GM21786 (cell line): Measurements from ENCODE around the gene MIER2.
"Not testable (repeated sequence)": the region's sequence is repeated elsewhere in the genome, so short reads cannot be mapped to it uniquely, and the experiment has no call there.

Experiments used
- ATAC-seq: cut with Tn5 transposase; IDR thresholded peaks from one replicate; pipeline ENCODE4 v1.9.1; 2021; ENCODE audit not compliant: unreplicated experiment

MIER2 gene

DNA sequence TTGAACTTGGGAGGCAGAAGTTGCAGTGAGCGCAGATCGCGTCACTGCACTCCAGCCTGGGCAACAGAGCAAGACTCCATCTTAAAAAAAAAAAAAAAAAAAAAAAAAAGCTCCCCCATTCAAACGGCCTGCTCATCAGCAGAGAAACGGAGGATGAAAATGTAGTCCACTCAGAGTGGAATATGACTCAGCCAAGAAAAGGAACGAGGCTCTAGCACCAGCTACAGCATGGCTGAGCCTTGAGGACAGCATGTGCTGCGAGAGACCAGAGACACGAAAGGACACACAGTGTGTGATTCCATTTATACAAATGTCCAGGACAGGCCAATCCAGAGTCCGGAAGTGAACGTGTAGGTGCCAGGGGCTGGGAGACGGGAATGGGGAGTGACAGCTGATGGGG, 18.1 kb upstream of the MIER2 start:
- no peak for ATAC-seq

GRCh38 chr19:362154-362553, 17.6 kb upstream of the MIER2 start:
- ATAC-seq = no peak

DNA sequence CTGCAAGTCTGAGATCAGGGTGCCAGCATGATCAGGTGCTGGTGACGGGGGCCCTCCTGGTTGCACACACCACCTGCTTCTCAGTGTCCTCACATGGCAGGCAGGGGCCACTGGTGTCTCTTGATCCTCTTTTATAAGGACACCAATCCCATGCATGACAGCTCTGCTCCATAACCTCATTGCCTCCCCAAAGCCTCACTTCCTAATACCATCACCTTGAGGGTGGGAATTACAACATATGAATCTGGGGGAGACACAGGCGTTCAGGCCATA, 15.0 kb upstream of the MIER2 start:
- no peak for ATAC-seq

- ATAC-seq = not testable (repeated sequence)
Measured at GRCh38 chr19:355536-355935, 10.9 kb upstream of the MIER2 start.

- no peak for ATAC-seq
Measured at GRCh38 chr19:355134-355533, 10.5 kb upstream of the MIER2 start.

GRCh38 chr19:351976-352625, 7.5 kb upstream of the MIER2 start:
- ATAC-seq = no peak

DNA sequence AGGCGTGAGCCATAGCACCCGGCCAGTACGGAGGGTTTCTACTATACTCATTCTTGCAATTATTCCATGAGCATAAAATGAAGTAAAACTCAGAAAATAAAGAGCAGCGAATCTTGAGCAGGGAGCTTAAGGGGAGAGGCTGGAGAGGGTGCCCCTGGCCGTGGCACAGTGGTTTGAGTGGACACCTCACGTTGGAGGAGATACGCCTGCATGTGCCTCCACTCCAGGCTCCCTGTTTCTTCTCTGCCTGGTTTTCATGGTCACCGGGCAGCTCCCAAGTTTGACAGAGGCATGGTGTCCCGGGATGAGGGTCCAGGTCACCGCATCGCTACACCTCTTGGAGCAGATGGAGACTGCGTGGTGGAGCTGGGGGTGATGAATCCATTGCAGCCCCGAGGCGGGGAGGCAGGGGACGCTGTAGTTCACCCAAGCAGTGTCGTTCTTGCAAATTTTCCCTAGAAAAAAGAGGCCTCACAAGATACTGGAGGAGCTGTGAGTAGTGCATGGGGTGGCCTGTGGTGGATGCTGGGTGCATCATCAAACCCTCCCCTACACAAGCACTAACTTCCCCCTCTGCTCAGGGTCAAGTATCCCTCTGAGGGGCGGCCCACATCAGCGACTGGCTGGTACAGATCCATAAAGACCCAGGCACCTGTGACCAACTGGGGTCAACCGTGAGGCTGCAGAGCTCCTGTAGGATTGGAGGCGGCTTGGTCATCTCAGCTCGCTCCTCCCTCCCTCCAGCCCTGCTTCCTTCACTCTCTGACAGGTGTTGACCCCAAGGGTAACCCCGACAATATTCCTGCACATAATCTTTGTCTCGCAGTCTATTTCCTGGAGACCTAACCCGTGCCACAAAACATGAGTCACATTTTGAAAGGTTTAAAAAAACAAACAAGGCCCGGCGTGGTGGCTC, 3.6 kb upstream of the MIER2 start:
- no peak for ATAC-seq

DNA sequence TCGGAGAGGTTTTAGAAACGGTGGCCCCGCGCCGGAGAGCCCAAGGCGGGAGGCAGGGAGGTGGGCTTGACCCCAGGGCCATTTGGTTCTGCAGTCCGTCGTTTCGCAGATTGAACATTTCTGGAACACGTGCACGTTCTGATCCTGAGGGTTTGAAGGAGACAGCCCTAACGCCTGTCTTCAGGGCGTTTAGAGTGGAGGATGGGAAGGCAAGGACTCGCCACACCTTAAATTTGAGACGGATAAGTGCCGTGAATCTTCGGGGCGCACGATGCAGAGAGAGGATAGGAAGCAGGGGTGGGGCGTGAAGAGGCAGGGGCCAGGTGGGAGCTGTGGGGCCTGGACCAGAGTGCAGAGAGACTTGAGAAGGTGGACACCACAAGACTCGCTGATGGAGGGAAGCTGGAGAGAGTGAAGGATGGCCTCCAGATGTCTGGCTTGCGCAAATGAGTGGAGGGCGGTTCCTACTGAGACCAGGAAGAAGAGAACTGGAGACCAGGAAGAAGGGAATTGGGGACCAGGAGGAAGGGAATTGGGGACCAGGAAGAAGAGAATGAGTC, 804 bp upstream of the MIER2 start:
- no peak for ATAC-seq

- ATAC-seq = peak; percentile 18
Measured at GRCh38 chr19:343941-344624, 513 bp downstream of the MIER2 start.

GRCh38 chr19:343451-343931, 1.1 kb downstream of the MIER2 start:
- ATAC-seq = no peak

GRCh38 chr19:342801-343421, 1.7 kb downstream of the MIER2 start:
- no peak for ATAC-seq

DNA sequence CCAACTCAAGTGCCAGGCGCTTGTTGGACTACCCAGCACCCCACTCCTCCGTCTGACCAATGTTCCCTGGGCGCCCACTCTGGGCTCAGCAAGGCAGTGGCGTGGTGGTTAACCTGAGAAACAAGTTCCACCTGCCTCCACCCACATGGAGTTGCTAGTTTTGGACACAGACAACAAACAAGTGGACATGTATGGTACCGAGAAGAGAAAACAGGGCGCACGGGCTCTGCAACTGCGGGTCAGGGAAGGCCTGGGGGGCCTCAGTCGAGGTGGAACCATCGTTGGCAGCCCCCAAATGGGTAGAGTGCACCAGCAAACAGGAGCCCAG, 2.5 kb downstream of the MIER2 start:
- no peak for ATAC-seq

DNA sequence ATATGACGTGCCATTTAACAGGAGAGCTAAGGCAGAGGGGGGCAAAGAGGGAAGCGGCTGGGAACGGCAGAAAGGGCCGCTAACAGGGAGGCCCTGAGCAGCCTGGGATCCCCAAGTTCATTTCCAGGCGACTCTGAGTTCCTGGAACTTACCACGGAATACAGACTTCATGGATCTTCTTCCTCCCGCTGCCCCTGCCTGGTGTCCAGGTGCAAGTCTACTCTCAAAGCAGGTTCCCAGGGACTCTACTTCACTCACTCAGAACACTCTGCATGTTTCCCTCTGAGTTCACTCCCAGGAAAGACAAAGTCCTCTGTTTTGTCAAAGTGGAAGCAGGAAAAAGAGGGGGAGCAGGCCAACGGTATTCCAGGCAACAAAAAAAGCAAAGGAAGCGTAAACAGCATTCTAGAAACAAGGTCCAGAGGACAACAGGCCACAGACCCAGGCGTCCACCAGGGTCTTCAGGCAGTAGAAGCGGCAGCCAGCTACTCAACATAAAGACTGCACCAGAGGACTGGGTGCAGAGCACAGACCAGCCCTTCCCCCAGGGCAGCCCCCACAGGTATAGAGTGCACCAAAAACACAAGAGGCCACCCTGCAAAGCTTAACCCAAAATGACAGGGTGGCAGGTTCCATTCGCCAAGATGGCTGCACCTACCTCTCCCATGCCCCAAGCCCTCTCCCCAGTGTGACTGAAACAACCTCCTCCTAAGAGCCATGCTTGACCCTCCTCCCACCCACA, 3.0 kb downstream of the MIER2 start:
- ATAC-seq = no peak

GRCh38 chr19:340620-341385, 3.8 kb downstream of the MIER2 start:
- no peak for ATAC-seq

DNA sequence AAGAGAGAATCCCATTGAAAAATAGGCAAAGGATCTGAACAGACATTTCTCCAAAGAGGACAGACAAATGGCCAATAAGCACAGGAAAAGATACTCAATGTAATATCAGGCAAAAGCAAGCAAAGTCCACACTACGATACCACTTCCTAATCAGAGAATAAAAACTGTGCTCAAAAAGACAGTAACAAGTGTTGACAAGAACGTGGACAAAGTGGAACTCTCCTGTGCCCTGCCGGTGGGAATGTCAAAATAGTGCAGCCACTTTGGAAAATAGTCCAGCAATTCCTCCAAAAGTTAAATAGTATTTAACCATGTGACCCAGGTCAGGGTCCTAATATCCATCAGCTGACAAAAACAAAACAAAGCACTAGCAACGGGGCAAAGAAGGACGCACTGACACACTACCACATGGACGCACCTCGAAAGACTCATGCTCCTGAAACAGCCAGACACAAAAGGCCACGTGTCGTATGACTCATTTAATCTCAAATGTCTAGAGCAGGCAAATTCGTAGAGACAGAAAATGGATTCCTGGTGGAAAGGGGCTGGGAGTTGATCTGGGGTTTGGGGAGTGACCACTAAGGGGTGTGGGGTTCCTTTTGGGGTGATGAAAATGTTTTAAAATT, 5.2 kb downstream of the MIER2 start:
- ATAC-seq = no peak

DNA sequence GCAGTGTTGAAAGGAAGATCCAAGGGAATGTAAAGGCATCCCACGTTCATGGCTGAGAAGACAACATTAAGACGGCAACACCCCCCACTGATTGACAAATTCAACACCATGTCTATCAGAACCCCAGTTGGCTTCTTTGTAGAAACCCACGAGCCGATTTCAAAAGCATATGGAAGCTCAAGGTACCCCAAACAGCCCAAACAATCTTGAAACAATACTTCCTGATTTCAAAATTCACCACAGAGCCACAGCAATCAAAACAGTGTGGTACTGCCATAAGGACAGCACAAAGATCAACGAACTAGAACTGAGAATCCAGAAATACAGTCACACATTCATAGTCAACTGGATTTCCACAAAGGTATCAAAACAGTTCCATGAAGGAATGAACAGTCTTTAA, 6.2 kb downstream of the MIER2 start:
- ATAC-seq = no peak

- no peak for ATAC-seq
Measured at GRCh38 chr19:336067-336614, 8.5 kb downstream of the MIER2 start.

DNA sequence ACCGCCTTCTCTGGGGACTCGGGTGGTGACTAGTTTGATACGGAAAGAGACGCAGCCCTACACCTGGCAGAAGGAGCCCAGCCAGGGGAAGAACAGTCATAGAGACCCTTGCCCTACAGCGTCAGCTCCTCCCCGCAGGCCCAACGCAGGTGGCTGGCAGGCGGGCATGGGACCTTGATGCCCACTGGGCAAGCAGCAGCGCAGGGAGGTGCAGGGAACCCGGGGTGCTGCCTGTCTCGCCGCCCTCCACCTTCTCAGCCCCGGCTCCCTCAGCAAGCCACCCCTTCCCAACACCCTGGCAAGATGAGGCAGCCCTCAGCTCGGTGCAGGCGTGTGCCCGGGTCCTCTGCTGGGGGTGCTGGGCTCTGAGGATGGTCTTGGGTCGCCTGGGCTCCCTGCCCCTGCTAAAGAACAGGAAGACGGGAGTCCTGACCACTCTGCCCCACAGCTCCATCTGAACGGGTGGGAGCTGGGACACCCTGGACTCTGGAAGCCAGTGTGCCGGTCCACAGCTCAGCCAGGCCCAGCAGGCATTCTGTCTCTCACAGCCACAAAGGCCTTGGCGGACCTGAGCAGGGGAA, 9.0 kb downstream of the MIER2 start:
- no peak for ATAC-seq

GRCh38 chr19:335072-335471, 9.5 kb downstream of the MIER2 start:
- ATAC-seq = no peak
